Astrocyte of the cerebellum (primary cell): Measurements from ENCODE around the gene RAB6B.

Experiments used
- DNase-seq: peaks from one replicate; pipeline ENCODE4 v3.0.0-alpha.2; 2011; ENCODE audit warnings: low read depth
- H3K4me3 ChIP-seq: 2 replicates; pipeline ENCODE4 v1.5.1; 2011; ENCODE audit warnings: mild to moderate bottlenecking, low read depth, low read length, moderate library complexity
- in situ Hi-C: cut with HindIII; loops from 2 replicates; pipeline ENCODE4 v1.10.0; 2017; ENCODE audit warnings: low sequenced_read_pairs
- TF ChIP-seq, protein P1 (sequence below): IDR thresholded peaks from 2 replicates; pipeline ENCODE4 v1.5.1; 2012; ENCODE audit warnings: low read length, low read depth, moderate library complexity, mild to moderate bottlenecking; ENCODE audit errors: missing control alignments

RAB6B gene

GRCh38 chr3:133914839-133915600 lies 19.3 kb upstream of the RAB6B start:
- TF ChIP-seq, protein P1, sequence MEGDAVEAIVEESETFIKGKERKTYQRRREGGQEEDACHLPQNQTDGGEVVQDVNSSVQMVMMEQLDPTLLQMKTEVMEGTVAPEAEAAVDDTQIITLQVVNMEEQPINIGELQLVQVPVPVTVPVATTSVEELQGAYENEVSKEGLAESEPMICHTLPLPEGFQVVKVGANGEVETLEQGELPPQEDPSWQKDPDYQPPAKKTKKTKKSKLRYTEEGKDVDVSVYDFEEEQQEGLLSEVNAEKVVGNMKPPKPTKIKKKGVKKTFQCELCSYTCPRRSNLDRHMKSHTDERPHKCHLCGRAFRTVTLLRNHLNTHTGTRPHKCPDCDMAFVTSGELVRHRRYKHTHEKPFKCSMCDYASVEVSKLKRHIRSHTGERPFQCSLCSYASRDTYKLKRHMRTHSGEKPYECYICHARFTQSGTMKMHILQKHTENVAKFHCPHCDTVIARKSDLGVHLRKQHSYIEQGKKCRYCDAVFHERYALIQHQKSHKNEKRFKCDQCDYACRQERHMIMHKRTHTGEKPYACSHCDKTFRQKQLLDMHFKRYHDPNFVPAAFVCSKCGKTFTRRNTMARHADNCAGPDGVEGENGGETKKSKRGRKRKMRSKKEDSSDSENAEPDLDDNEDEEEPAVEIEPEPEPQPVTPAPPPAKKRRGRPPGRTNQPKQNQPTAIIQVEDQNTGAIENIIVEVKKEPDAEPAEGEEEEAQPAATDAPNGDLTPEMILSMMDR = no peak
- no peak for DNase-seq
- no peak overlapping the region for H3K4me3 ChIP-seq
- in situ Hi-C loops = no loop called here

DNA sequence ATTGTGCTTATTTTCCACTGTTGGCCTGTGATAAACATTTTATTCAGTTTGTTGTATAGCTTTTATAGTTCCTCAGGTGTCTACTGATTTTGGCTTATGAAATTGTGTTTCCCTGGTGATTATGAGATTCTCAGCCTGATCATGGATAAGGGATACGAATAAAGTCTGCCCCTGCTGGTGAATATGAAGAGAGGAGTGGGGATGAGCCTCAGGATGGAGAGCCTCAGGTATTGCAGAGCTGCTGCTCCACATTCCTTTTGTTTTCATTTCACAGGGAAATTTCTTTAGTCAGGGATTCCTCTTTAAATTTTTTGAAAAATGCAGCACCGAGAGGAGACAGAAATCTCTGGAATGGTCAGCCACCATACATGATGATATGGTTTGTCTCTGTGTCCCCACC lies 14.7 kb upstream of the RAB6B start:
- H3K4me3 ChIP-seq = no peak overlapping the region
- TF ChIP-seq, protein P1 = peak; percentile 30
- in situ Hi-C loops = no loop called here
- no peak for DNase-seq

DNA sequence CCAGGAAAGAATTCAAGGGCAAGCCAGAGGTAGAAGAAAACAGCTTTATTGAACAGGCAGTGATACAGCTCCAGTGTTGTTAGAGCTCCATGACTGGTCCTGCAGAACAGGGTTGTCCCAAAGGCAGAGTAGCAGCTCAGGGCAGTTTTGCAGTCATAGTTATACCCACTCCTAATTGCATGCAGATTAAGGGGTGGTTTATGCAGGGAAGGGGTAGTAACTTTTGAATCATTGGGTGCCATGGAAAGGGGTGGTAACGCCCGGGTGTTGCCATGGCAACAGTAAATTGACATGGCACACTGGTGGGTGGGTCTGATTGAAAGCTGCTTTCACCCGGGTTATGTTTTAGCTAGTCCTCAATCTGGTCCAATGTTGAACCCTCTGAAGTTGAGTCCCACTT lies 9.7 kb upstream of the RAB6B start:
- no peak for DNase-seq
- TF ChIP-seq, protein P1 = no peak
- in situ Hi-C loops = no loop called here
- H3K4me3 ChIP-seq = no peak overlapping the region

DNA sequence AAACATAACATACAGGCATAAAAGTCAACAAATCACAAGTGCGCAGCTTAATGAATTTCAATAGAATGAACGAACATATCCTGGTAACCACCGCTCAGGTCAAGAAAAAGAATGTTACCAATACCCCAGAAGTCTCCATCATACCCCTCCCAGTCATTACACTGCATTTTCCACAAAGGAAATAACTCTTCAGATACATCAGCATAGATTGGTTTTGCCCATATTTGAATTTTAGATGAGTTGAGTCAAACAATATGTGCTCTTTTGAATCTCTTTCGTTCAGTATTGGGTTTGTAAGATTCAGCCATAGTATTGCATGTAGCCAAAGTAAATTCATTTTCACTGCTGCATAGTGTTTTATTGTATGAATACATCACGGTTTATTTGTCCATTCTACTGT lies 6.2 kb upstream of the RAB6B start:
- DNase-seq = no peak
- in situ Hi-C loops = no loop called here
- H3K4me3 ChIP-seq = no peak overlapping the region
- TF ChIP-seq, protein P1 = no peak

GRCh38 chr3:133901083-133901482 lies 5.4 kb upstream of the RAB6B start:
- in situ Hi-C loops = no loop called here
- TF ChIP-seq, protein P1 = peak; percentile 4
- no peak overlapping the region for H3K4me3 ChIP-seq
- no peak for DNase-seq

DNA sequence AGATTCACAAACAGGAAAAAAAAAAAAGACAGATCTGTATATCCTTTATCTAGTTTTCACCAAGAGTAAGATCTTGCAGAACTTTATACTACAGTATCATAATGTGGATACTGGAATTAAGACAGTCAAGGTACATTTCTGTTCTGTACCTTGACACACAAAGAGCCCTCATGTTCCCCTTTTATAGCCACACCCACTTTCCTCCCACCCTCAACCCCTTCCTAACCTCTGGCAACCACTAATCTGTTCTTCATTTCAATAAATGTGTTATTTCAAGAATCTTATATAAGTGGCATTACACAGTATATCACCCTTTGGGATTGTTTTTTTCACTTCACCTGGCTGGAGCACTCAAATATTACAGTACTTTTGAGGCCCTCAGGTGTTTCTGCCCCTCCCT lies 3.6 kb upstream of the RAB6B start:
- no peak for DNase-seq
- in situ Hi-C loops = no loop called here
- H3K4me3 ChIP-seq = no peak overlapping the region
- TF ChIP-seq, protein P1 = no peak

GRCh38 chr3:133897547-133897946 lies 1.9 kb upstream of the RAB6B start:
- no peak for DNase-seq
- no peak overlapping the region for H3K4me3 ChIP-seq
- TF ChIP-seq, protein P1 = no peak
- in situ Hi-C loops = no loop called here
